GM12878 (cell line): ENCODE data around the gene ACTL6B. TPM values are rescaled to one million over a fixed set of nuclear protein-coding genes. Genes with fewer than 3 reads are reported as not detected.

Experiments
- ATAC-seq: fragments of 200-7000 bp; cut with Tn5 transposase; 3 replicates; pipeline ENCODE4 v1.9.1; 2020; ENCODE audit warnings: mild to moderate bottlenecking, moderate library complexity
- BruUV-seq: library from RNA; stranded (reverse); fragments of 400-500 nt; replicated peaks from 2 replicates; lab custom pipeline; 2021; lab: Mats Ljungman, UMichigan
- CTCF ChIA-PET: fragments of 300-600 bp; sonication (Branson Sonifier 250); formaldehyde crosslinking; extraction: SDS; loops from one replicate; lab custom pipeline; 2021; ENCODE audit warnings: inconsistent platforms; lab: Yijun Ruan, JAX
- POLR2A ChIA-PET: fragments of 350-600 bp; formaldehyde crosslinking; extraction: SDS; loops from one replicate; lab custom pipeline; 2021; ENCODE audit warnings: inconsistent platforms; lab: Charles Lee
- RAD21 ChIA-PET: fragments of 300-600 bp; sonication (Branson Sonifier 250); formaldehyde crosslinking; loops from one replicate; lab custom pipeline; 2023; ENCODE audit warnings: antibody characterized with exemption; ENCODE audit not compliant: unreplicated experiment; lab: Charles Lee
- SMC1A ChIA-PET: fragments of 300-600 bp; sonication (Branson Sonifier 250); formaldehyde crosslinking; loops from one replicate; lab custom pipeline; 2023; ENCODE audit not compliant: unreplicated experiment, uncharacterized antibody; lab: Charles Lee
- DNase-seq: peaks from one replicate; pipeline ENCODE4 v3.0.0-alpha.2; 2011; ENCODE audit warnings: low read depth, low spot score
- FAIRE-seq: peaks from 3 replicates; lab custom pipeline; 2011; peaks lifted over from hg19 to GRCh38; lab: Jason Lieb, UNC
- H2AFZ ChIP-seq: 2 replicates; pipeline ENCODE4 v1.6.0; 2011; ENCODE audit warnings: low read depth, low read length, control low read depth; ENCODE audit not compliant: control insufficient read depth
- H3K27ac ChIP-seq: 2 replicates; pipeline ENCODE4 v1.5.1; 2011; ENCODE audit warnings: control low read depth; ENCODE audit not compliant: control insufficient read depth, insufficient read depth
- H3K27me3 ChIP-seq, 2 experiments: replicated peaks in 1 of 2; 2 replicates each; pipeline versions ENCODE4 v1.6.0 to v1.6.1; 2011; ENCODE audit warnings: low read length in 1 of 2; ENCODE audit not compliant: control insufficient read depth in 2 of 2, insufficient read depth in 2 of 2
- H3K36me3 ChIP-seq, 2 experiments: 2 replicates each; pipeline ENCODE4 v1.5.1; 2011; ENCODE audit warnings: low read length in 1 of 2; ENCODE audit not compliant: control insufficient read depth in 2 of 2, insufficient read depth in 2 of 2
- H3K4me1 ChIP-seq: 2 replicates; pipeline ENCODE4 v1.6.1; 2011; ENCODE audit warnings: mild to moderate bottlenecking, low read length, moderate library complexity, mixed read lengths; ENCODE audit not compliant: control insufficient read depth, insufficient read depth
- H3K4me2 ChIP-seq: 2 replicates; pipeline ENCODE4 v1.6.0; 2011; ENCODE audit warnings: control low read depth; ENCODE audit not compliant: control insufficient read depth, insufficient read depth
- H3K4me3 ChIP-seq: fragments of 200-600 bp; sonication (generic); 2 replicates; pipeline ENCODE4 v1.5.1; 2016
- H3K79me2 ChIP-seq: 2 replicates; pipeline ENCODE4 v1.6.0; 2011; ENCODE audit warnings: low read length; ENCODE audit not compliant: control insufficient read depth, insufficient read depth
- H3K9ac ChIP-seq: 2 replicates; pipeline ENCODE4 v1.8.0; 2011; ENCODE audit warnings: low read length, control low read depth, mixed read lengths; ENCODE audit not compliant: control insufficient read depth, insufficient read depth
- H3K9me3 ChIP-seq: replicated peaks from 3 replicates; pipeline ENCODE4 v1.5.1; 2011; ENCODE audit warnings: mild to moderate bottlenecking, low read length; ENCODE audit not compliant: control insufficient read depth, insufficient read depth
- H4K20me1 ChIP-seq: 2 replicates; pipeline ENCODE4 v1.6.0; 2011; ENCODE audit not compliant: control insufficient read depth, insufficient read depth
- BACH1 ChIP-seq: fragments of 450-650 bp; IDR thresholded peaks from 2 replicates; pipeline ENCODE4 v1.6.1; 2017; ENCODE audit warnings: mild to moderate bottlenecking, borderline replicate concordance
- FOXK2 ChIP-seq: fragments of 450-650 bp; IDR thresholded peaks from 2 replicates; pipeline ENCODE4 v1.6.1; 2017; ENCODE audit warnings: mild to moderate bottlenecking, moderate library complexity
- HDAC2 ChIP-seq: fragments of 200-600 bp; sonication (generic); IDR thresholded peaks from 2 replicates; pipeline ENCODE4 v1.6.1; 2017
- HDGF ChIP-seq: fragments of 450-650 bp; IDR thresholded peaks from 2 replicates; pipeline ENCODE4 v1.6.1; 2016; ENCODE audit warnings: antibody characterized with exemption
- LARP7 ChIP-seq: fragments of 450-650 bp; IDR thresholded peaks from 2 replicates; pipeline ENCODE4 v1.6.1; 2017; ENCODE audit warnings: mild to moderate bottlenecking
- MXI1 ChIP-seq: fragments of 150-350 bp; IDR thresholded peaks from 2 replicates; pipeline ENCODE4 v1.6.1; 2011; ENCODE audit warnings: low read depth, mild to moderate bottlenecking, inconsistent platforms, low read length, improper control_type of control experiment
- NBN ChIP-seq: fragments of 450-650 bp; IDR thresholded peaks from 2 replicates; pipeline ENCODE4 v1.6.1; 2016
- NFYA ChIP-seq: IDR thresholded peaks from 2 replicates; pipeline ENCODE4 v1.6.1; 2011; ENCODE audit warnings: low read depth, mild to moderate bottlenecking, low read length, improper control_type of control experiment, borderline replicate concordance
- NR2F1 ChIP-seq: fragments of 450-650 bp; conservative IDR thresholded peaks from 2 replicates; pipeline ENCODE4 v1.6.1; 2017; ENCODE audit warnings: mild to moderate bottlenecking
- RCOR1 ChIP-seq: conservative IDR thresholded peaks from 2 replicates; pipeline ENCODE4 v1.6.1; 2012; ENCODE audit warnings: low read depth, low read length, improper control_type of control experiment
- SPI1 ChIP-seq: IDR thresholded peaks from 2 replicates; pipeline ENCODE4 v1.6.1; 2011; ENCODE audit warnings: low read depth, mild to moderate bottlenecking, low read length, moderate library complexity, borderline replicate concordance; ENCODE audit not compliant: insufficient read depth
- SREBF1 ChIP-seq: IDR thresholded peaks from 2 replicates; pipeline ENCODE4 v1.6.1; 2012; ENCODE audit warnings: mild to moderate bottlenecking, low read length
- SUZ12 ChIP-seq: fragments of 200-600 bp; sonication (generic); IDR thresholded peaks from one replicate; pipeline ENCODE4 v1.6.1; 2018; ENCODE audit warnings: antibody characterized with exemption, mild to moderate bottlenecking; ENCODE audit not compliant: unreplicated experiment
- TARDBP ChIP-seq: IDR thresholded peaks from 2 replicates; pipeline ENCODE4 v1.6.1; 2016; ENCODE audit warnings: borderline replicate concordance
- WGBS: methylation state at CpG from one replicate; pipeline ENCODE4 v1.1.6; 2016; ENCODE audit warnings: low lambda C conversion rate; ENCODE audit not compliant: insufficient replicate concordance, insufficient coverage; ENCODE audit errors: missing lambda C conversion rate; 5-methylcytosine and 5-hydroxymethylcytosine counted together
- in situ Hi-C: fragments of 300-500 bp; cut with MboI; formaldehyde crosslinking; loops from 9 replicates; pipeline ENCODE4 v1.14.3; 2018; ENCODE audit warnings: mixed read lengths
- intact Hi-C: fragments of 100-400 bp; cut with micrococcal nuclease; formaldehyde crosslinking; loops from one replicate; pipeline ENCODE4 v1.14.2; 2022; ENCODE audit not compliant: unreplicated experiment
- polyA plus RNA-seq, 11 experiments: library from polyadenylated mRNA; depleted of rRNA in 4 of 11; unstranded in 6 of 11; stranded (reverse) in 5 of 11; fragments of >200 nt; fragmentation: Nextera tagmentation in 4 of 11; fragmentation: Illumina TruSeq in 1 of 11; extraction: Ambion mirVana in 4 of 11; extraction: Trizol in 1 of 11; gene quantifications; 1 replicate in 1 of 11; 2 replicates in 10 of 11; pipeline versions ENCODE4 v1.2.1 to v1.2.3, GENCODE V29; 2011 to 2016; ENCODE audit warnings: inconsistent platforms in 2 of 11, missing spikeins in 2 of 11, low read depth in 1 of 11
- total RNA-seq, 4 experiments: library from RNA; depleted of rRNA in 3 of 4; stranded (reverse); fragments of >200 nt in 3 of 4; fragmentation: Illumina TruSeq in 1 of 4; extraction: Trizol in 1 of 4; gene quantifications; 2 replicates each; pipeline versions ENCODE4 v1.2.1 to v1.2.3, GENCODE V29; 2013 to 2021
- TF ChIP-seq, protein P1 (sequence below): fragments of 450-650 bp; IDR thresholded peaks from 2 replicates; pipeline ENCODE4 v1.6.1; 2017; ENCODE audit warnings: mild to moderate bottlenecking, moderate library complexity
- TF ChIP-seq, protein P2 (sequence below): fragments of 150-350 bp; IDR thresholded peaks from 2 replicates; pipeline ENCODE4 v1.6.1; 2016; ENCODE audit warnings: low read depth, low read length

ACTL6B gene
- total and polyA plus RNA-seq, 10 of the 15 experiments (the other 5 are each of a cell fraction or from before 2014, with no cell fraction given) = not detected

DNA sequence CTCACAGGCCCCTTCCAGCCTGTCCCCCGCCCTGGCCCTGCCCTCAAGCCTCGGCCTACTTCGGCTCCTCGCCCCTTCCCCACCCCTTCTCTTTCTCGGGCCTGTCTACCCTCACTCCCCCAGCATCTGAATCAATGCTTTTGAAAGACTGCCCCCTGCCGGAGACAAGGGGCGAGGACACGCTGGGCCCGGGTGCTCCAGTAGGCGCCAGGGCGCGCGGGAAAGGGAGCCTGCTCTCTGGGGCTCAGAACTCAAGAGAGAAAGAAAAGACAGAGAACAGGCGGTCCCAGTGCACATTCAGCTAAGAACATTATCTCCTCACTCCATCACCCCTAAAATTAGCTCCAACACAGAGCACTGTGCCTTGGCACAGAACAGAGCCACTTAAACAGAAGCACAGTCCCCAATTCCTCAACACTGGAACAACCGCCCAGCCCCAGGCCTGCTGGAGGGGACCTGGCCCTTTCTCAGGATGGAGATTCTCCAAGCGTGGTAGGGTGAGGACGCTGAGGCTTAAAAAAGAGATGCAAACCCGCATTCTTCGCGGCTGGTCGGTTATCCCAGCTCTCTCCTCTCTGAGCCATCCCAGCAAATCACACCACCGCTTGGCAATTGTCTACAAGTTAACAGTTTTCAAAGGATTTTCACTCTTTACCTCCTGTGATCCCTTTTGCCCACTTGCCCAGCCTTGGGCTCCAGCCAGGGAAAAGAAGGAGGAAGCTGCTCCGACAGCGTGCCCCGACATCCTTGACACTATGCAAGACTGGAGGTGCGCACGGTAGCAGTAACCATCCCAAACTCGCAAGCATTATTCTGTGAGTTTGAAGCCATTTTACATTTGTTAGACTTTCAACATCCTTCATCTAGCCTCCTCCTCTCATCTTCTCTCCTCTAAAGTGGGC lies 35.7 kb upstream of the ACTL6B start:
- RAD21 ChIA-PET = interaction anchor here (0.5 to 5.8 kb wide), 12 partner anchors 9 to 215 kb away, joined by 3 to 56 read pairs (median 5); partner anchors contain the start of genes MOSPD3 and POP7
- POLR2A ChIA-PET = interaction anchor here (0.6 to 3.3 kb wide), 5 partner anchors 11 to 303 kb away, joined by 3 to 26 read pairs (median 5); partner anchors contain the start of genes MOSPD3 and POP7
- no peaks in the 10 kb centered on the region for H3K9me3 ChIP-seq
- no peaks in the 10 kb centered on the region for H4K20me1 ChIP-seq
- H3K4me2 ChIP-seq = peak overlapping the region; percentile 87
- peak overlapping the region; percentile 74; the same call in 1 of the 2 replicates for H3K27ac ChIP-seq
- SMC1A ChIA-PET = interaction anchor here (0.6 to 2.8 kb wide), 13 partner anchors 14 to 162 kb away, joined by 3 to 13 read pairs (median 4); partner anchors contain the start of genes FBXO24, LRCH4, MOSPD3 and POP7
- DNase-seq (no peak), ATAC-seq (peak; percentile 87), FAIRE-seq (peak; percentile 38)
- peak overlapping the region; percentile 95 for H3K4me3 ChIP-seq
- H3K9ac ChIP-seq = peak overlapping the region; percentile 81
- peaks cover 0 to 10% of the 10 kb centered on the region in 2 experiments; a peak in 3 of 4 replicates for H3K36me3 ChIP-seq
- no peak overlapping the region for H2AFZ ChIP-seq
- TSS peak; percentile 75 for BruUV-seq
- in situ Hi-C loops = loop anchor here (25.0 kb wide), 1 partner anchor 230 kb away; the partner anchor contains the start of gene SPACDR
- WGBS = 36% methylated on average over 28 of the region's 28 CpGs
- peaks cover 41% of the 10 kb centered on the region for H3K4me1 ChIP-seq
- no peaks in the 10 kb centered on the region for H3K27me3 ChIP-seq
- peaks cover 52% of the 10 kb centered on the region for H3K79me2 ChIP-seq
- intact Hi-C loops = loop anchor here (1.0 to 10.0 kb wide), 4 partner anchors 60 to 217 kb away; partner anchors contain the start of genes FBXO24, LRCH4 and TSC22D4
- CTCF ChIA-PET = interaction anchor here (0.6 to 8.6 kb wide), 43 partner anchors 9 to 543 kb away, joined by 3 to 134 read pairs (median 4); partner anchors contain the start of genes FBXO24, GNB2, LAMTOR4 and LRCH4
- TF ChIP-seq HDGF (0 out of 2 replicates have a peak, but pooled peaks have one; percentile 49), NR2F1 (no peak), FOXK2 (no peak), NBN (peak; percentile 64), SUZ12 (no peak), SREBF1 (no peak), LARP7 (no peak), RCOR1 (no peak), BACH1 (no peak), SPI1 (no peak), HDAC2 (no peak), MXI1 (no peak), NFYA (no peak), TARDBP (no peak)
- TF ChIP-seq, protein P1, sequence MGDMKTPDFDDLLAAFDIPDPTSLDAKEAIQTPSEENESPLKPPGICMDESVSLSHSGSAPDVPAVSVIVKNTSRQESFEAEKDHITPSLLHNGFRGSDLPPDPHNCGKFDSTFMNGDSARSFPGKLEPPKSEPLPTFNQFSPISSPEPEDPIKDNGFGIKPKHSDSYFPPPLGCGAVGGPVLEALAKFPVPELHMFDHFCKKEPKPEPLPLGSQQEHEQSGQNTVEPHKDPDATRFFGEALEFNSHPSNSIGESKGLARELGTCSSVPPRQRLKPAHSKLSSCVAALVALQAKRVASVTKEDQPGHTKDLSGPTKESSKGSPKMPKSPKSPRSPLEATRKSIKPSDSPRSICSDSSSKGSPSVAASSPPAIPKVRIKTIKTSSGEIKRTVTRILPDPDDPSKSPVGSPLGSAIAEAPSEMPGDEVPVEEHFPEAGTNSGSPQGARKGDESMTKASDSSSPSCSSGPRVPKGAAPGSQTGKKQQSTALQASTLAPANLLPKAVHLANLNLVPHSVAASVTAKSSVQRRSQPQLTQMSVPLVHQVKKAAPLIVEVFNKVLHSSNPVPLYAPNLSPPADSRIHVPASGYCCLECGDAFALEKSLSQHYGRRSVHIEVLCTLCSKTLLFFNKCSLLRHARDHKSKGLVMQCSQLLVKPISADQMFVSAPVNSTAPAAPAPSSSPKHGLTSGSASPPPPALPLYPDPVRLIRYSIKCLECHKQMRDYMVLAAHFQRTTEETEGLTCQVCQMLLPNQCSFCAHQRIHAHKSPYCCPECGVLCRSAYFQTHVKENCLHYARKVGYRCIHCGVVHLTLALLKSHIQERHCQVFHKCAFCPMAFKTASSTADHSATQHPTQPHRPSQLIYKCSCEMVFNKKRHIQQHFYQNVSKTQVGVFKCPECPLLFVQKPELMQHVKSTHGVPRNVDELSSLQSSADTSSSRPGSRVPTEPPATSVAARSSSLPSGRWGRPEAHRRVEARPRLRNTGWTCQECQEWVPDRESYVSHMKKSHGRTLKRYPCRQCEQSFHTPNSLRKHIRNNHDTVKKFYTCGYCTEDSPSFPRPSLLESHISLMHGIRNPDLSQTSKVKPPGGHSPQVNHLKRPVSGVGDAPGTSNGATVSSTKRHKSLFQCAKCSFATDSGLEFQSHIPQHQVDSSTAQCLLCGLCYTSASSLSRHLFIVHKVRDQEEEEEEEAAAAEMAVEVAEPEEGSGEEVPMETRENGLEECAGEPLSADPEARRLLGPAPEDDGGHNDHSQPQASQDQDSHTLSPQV = no peak
- TF ChIP-seq, protein P2, sequence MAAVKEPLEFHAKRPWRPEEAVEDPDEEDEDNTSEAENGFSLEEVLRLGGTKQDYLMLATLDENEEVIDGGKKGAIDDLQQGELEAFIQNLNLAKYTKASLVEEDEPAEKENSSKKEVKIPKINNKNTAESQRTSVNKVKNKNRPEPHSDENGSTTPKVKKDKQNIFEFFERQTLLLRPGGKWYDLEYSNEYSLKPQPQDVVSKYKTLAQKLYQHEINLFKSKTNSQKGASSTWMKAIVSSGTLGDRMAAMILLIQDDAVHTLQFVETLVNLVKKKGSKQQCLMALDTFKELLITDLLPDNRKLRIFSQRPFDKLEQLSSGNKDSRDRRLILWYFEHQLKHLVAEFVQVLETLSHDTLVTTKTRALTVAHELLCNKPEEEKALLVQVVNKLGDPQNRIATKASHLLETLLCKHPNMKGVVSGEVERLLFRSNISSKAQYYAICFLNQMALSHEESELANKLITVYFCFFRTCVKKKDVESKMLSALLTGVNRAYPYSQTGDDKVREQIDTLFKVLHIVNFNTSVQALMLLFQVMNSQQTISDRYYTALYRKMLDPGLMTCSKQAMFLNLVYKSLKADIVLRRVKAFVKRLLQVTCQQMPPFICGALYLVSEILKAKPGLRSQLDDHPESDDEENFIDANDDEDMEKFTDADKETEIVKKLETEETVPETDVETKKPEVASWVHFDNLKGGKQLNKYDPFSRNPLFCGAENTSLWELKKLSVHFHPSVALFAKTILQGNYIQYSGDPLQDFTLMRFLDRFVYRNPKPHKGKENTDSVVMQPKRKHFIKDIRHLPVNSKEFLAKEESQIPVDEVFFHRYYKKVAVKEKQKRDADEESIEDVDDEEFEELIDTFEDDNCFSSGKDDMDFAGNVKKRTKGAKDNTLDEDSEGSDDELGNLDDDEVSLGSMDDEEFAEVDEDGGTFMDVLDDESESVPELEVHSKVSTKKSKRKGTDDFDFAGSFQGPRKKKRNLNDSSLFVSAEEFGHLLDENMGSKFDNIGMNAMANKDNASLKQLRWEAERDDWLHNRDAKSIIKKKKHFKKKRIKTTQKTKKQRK = no peak
